Stimulated activated CD8-positive, alpha-beta memory T cell treated with anti-CD3 and anti-CD28 coated beads, Interleukin-15, amount 100 ng/mL, for 4 hours (primary cell): ENCODE measurements around the gene TMEM132A.
"Not testable (repeated sequence)": the region's sequence is repeated elsewhere in the genome, so short reads cannot be mapped to it uniquely, and the experiment has no call there.

Source experiments
- DNase-seq, 2 donors: peaks; one replicate each; pipeline ENCODE4 v3.0.0-alpha.2; 2020; ENCODE audit warnings: low read depth in 2 of 2

The TMEM132A gene

GRCh38 chr11:60906132-60906972, 17.9 kb upstream of the TMEM132A start, which contains the start of gene PRPF19:
Gene PRPF19 (minus strand): TSS chr11:60906585. CDS start chr11:60906382, 203 bp downstream.
- DNase-seq = peak; percentile 93 to 95

- DNase-seq = no peak
These were observed 15.5 kb upstream of the TMEM132A start for GRCh38 chr11:60908803-60909202.

- not testable (repeated sequence) for DNase-seq
These were observed 14.5 kb upstream of the TMEM132A start for GRCh38 chr11:60909680-60910280.

- no peak for DNase-seq
These were observed 14.0 kb upstream of the TMEM132A start for GRCh38 chr11:60910281-60910687.

- DNase-seq = no peak
These were observed 13.4 kb upstream of the TMEM132A start for GRCh38 chr11:60910711-60911380.

- no peak for DNase-seq
These were observed 11.9 kb upstream of the TMEM132A start for GRCh38 chr11:60912223-60912850.

- DNase-seq = no peak
These were observed 11.3 kb upstream of the TMEM132A start for GRCh38 chr11:60912851-60913528.

- peak; percentile 74 to 84 for DNase-seq
These were observed 10.2 kb upstream of the TMEM132A start, which contains the start of gene TMEM109 for GRCh38 chr11:60913793-60914632. Gene TMEM109 (plus strand): TSS chr11:60914158. CDS start chr11:60919694, 5,536 bp downstream.

GRCh38 chr11:60914633-60915247, 9.5 kb upstream of the TMEM132A start:
- DNase-seq = peak in 1 of 2 donors; percentile 18

GRCh38 chr11:60915248-60915914, 8.9 kb upstream of the TMEM132A start:
- peak; percentile 45 to 58 for DNase-seq

- no peak for DNase-seq
These were observed 7.5 kb upstream of the TMEM132A start for GRCh38 chr11:60916669-60917206.

- no peak for DNase-seq
These were observed 7.0 kb upstream of the TMEM132A start for GRCh38 chr11:60917267-60917666.

GRCh38 chr11:60918251-60918938, 5.9 kb upstream of the TMEM132A start:
- no peak for DNase-seq

- no peak for DNase-seq
These were observed 5.4 kb upstream of the TMEM132A start for GRCh38 chr11:60918939-60919265.

- no peak for DNase-seq
These were observed 4.9 kb upstream of the TMEM132A start for GRCh38 chr11:60919320-60919719.

GRCh38 chr11:60919956-60920355, 4.3 kb upstream of the TMEM132A start:
- no peak for DNase-seq

GRCh38 chr11:60921259-60921658, 3.0 kb upstream of the TMEM132A start:
- DNase-seq = no peak

- no peak for DNase-seq
These were observed 2.4 kb upstream of the TMEM132A start for GRCh38 chr11:60921777-60922335.
